ENCODE results near the gene RAB25. TPM values are rescaled to one million over a fixed set of nuclear protein-coding genes. Genes with fewer than 3 reads are reported as not detected.

RAB25 gene
- total RNA-seq, 4 donors from 2014 or later: 211 to 281 (median 251) TPM

DNA sequence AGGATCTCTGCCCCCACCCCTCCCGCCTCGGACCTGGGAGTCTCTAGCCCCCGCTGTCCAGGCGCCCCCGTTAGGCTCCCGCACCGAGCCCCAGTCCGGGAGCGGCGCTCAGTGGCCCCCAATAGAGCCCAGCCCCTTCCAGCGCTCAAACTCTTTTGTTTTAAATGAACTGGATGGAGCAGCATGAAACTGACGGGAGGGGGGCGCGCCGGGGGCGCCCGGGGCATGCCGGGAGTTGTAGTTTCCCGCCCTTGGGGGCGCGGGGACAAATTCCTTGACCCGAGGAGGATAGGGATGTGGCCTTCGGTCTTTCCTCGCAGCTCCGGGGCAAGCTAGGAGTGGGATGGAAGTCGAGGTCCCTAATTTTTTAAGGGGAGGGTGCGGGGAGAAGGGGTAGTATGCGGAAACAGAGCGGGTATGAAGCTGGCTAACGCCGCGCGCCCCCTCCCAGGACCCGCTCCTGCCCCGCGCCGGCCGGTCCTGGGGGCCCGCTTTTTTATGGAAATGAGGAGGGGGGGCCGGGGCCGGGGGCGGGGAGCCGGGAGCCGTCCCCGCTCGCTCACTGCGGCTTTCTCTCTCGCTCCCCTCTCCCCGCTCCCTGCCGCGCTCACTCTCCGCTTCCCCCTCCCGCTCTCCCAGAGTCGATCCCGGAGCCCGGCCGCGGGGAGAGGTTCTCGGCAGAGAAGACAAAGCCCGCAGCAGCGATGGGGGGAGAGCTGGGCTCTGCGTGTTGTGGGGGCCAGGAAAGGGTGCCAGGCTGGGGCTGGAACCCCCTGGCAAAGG lies 21.5 kb downstream of the RAB25 start, which contains the start of gene MEX3A:
MEX3A (minus strand) TSS at position 157 of the 783 bp plus-strand sequence. CDS start 467 bp downstream, outside the sequence.
- WGBS, 2 donors: 0 to 1% methylated on average over 49 to 58 of the region's 62 CpGs
- peak within 1 kb of the TSS; percentile 57 for H3K4me3 ChIP-seq (ENCODE audit: low read depth, poor library complexity, severe bottlenecking)
- TF ChIP-seq, protein P1, sequence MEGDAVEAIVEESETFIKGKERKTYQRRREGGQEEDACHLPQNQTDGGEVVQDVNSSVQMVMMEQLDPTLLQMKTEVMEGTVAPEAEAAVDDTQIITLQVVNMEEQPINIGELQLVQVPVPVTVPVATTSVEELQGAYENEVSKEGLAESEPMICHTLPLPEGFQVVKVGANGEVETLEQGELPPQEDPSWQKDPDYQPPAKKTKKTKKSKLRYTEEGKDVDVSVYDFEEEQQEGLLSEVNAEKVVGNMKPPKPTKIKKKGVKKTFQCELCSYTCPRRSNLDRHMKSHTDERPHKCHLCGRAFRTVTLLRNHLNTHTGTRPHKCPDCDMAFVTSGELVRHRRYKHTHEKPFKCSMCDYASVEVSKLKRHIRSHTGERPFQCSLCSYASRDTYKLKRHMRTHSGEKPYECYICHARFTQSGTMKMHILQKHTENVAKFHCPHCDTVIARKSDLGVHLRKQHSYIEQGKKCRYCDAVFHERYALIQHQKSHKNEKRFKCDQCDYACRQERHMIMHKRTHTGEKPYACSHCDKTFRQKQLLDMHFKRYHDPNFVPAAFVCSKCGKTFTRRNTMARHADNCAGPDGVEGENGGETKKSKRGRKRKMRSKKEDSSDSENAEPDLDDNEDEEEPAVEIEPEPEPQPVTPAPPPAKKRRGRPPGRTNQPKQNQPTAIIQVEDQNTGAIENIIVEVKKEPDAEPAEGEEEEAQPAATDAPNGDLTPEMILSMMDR (IDR thresholded peaks at IDR 0.05): no peak
- TF ChIP-seq POLR2A (IDR thresholded peaks at IDR 0.05): no peak
- DNase-seq (ENCODE audit: low spot score in 2 of 2): peak; percentile 69 to 96
- intact Hi-C loops (cut with DNase I; ENCODE audit: low total_unique reads): no loop called here

DNA sequence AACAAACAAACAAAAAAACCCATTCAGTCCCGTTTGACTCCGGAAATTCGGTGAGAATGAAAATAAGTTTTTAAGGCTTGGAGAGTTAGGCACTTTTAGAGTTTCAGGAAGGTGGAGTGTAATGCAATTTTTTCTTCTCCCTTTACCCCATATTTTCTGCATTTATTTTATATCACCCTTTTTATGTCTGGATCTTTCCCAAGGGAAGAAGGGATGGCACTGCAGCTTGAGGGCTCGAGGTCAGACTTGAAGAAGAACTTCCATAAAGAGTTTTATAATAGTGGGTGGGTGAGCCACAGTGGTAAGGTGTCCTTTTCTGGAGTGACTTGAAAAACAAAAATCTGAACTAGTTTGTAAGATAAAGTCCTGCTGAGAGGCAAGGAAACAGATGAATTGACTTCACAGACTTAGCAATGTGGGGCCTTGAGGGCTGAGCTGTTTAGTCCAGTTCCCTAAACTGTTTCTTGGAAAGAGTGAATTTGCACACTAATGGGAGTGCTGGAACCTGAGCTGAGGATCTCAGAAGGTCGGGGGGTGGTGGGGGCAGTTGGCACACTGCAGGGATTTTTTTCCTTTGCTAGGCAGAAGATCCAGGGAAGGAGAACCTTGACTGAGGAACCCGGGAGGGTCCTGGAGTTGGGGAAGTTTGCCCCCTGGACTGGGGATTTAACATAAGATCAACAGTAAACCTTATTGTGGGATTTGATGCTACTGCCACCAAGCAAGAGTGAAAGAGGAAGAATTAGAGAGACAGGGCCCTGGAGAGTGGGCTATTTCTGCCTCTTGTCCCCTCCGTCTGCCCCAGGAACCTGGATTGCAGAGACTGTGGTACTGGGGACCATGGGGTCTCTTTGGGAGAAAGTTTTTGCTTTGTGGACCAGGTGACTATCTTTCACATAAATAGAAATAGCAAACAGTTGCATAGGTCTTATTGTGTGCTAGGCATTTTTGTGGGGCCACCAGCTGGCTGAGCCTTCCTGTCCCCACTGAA lies 23.1 kb downstream of the RAB25 start:
- DNase-seq (ENCODE audit: low spot score in 2 of 2): no peak
- H3K4me3 ChIP-seq (ENCODE audit: low read depth, poor library complexity, severe bottlenecking): no peak overlapping the region
- intact Hi-C loops (cut with DNase I; ENCODE audit: low total_unique reads): no loop called here
- 57 to 73% methylated on average over 7 of the region's 7 CpGs for WGBS, 2 donors
- TF ChIP-seq, protein P1 (IDR thresholded peaks at IDR 0.05): no peak
- no peak for TF ChIP-seq POLR2A (IDR thresholded peaks at IDR 0.05)

DNA sequence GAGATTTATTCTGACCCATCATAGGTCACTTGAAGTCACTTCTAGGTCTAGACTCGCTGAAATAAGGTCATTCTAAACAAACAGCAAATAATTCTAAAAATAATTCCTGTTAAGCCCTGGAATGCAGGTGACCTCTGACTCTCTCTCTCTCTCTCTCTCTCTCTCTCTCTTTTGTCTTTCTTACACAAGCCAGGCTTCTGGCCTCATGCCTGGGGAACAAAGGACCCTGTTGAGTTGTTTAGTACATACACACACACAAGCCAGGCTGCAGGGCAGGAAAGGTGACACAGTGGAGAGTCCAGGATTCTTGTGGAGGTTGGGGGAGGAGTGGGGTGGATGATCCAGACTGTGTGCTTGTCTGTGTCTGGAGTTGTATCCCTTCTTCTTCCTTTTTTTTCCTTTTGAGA lies 25.3 kb downstream of the RAB25 start:
- H3K4me3 ChIP-seq (ENCODE audit: low read depth, poor library complexity, severe bottlenecking): no peak overlapping the region
- TF ChIP-seq POLR2A (IDR thresholded peaks at IDR 0.05): no peak
- TF ChIP-seq, protein P1 (IDR thresholded peaks at IDR 0.05): peak in 1 of 3 donors; percentile 100
- DNase-seq (ENCODE audit: low spot score in 2 of 2): no peak
- 57 to 70% methylated on average over 1 of the region's 1 CpG for WGBS, 2 donors
- intact Hi-C loops (cut with DNase I; ENCODE audit: low total_unique reads): no loop called here

DNA sequence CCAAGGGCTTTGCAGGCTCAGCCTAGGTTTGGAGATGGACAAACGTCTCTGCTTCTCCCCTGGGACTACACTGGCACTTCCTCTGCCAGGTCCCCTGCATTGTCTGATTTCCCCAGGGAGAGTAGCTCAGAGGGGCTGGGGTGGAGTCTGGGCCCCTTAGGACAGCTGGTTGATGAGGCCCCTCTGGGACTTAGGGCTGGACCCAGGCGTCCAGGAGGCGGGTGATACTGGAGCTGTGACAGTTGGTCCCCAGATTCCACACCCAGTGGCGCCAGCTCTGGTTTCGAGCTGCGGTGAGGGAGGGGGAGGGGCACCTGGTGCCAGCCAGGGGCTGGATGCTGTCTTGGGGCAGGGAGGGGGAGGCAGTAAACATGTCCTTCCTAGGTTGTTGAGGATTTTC lies 28.7 kb downstream of the RAB25 start:
- WGBS, 2 donors: 63 to 71% methylated on average over 6 of the region's 6 CpGs
- no peak for DNase-seq (ENCODE audit: low spot score in 2 of 2)
- H3K4me3 ChIP-seq (ENCODE audit: low read depth, poor library complexity, severe bottlenecking): no peak overlapping the region
- TF ChIP-seq POLR2A (IDR thresholded peaks at IDR 0.05): no peak
- TF ChIP-seq, protein P1 (IDR thresholded peaks at IDR 0.05): no peak
- intact Hi-C loops (cut with DNase I; ENCODE audit: low total_unique reads): loop anchor here (5.0 kb wide), 1 partner anchor 133 kb away; no protein-coding TSS in a partner anchor

DNA sequence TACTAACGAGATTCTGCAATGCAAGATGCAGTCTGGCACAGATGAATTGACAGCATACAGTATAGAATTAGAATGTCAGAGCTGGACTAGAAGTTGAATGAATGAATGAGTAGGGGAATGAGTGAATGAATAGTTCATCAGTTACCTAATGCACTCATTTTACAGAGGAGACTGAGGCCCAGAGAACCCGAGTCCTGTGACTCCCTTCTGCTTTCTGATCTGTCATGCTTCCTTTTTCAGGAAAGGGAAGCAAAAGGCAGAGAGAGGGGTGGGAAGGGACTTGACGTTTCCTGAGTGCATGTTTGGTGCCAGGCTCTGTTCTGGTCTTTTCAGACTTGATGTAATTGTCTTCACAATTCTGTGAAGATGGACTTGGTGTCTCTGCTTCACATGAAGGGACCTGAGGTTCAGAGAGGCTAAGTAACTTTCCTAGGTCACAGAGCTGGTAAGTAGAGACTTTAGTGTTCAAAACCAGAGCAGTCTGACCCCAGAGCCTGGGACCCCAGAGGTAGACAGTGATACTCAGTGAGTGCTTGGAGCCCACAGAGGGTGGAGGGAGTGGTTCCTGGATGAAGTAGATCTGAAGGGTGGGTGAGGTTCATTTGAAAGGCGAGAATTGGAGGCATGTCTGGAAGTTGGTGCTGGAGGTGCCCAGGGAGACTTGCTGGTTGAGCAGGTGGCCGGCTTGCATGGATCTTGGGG lies 29.3 kb downstream of the RAB25 start:
- TF ChIP-seq, protein P1 (IDR thresholded peaks at IDR 0.05): no peak
- no peak for TF ChIP-seq POLR2A (IDR thresholded peaks at IDR 0.05)
- intact Hi-C loops (cut with DNase I; ENCODE audit: low total_unique reads): loop anchor here (5.0 kb wide), 1 partner anchor 132 kb away; no protein-coding TSS in a partner anchor
- WGBS, 2 donors: 35 to 40% methylated on average over 5 of the region's 5 CpGs
- no peak for DNase-seq (ENCODE audit: low spot score in 2 of 2)
- no peak overlapping the region for H3K4me3 ChIP-seq (ENCODE audit: low read depth, poor library complexity, severe bottlenecking)

All from lower leg skin (tissue), 4 donors.